Mammary epithelial cell (primary cell): Measurements from ENCODE around the gene SMARCA2.

ENCODE experiments used
- CTCF ChIP-seq, 2 donors: IDR thresholded peaks in 1 of 2; conservative IDR thresholded peaks in 1 of 2; 2 replicates each; pipeline ENCODE4 v1.5.1; 2011 to 2012; ENCODE audit warnings: inconsistent platforms in 2 of 2, low read length in 2 of 2, mild to moderate bottlenecking in 2 of 2, control low read depth in 1 of 2, low read depth in 1 of 2; ENCODE audit not compliant: insufficient read depth in 1 of 2; ENCODE audit errors: extremely low read depth in 1 of 2
- EZH2 ChIP-seq: IDR thresholded peaks from 2 replicates; pipeline ENCODE4 v1.6.1; 2012; ENCODE audit warnings: low read length, inconsistent platforms, borderline replicate concordance

GRCh38 chr9:2191609-2191972 lies 176.4 kb downstream of the SMARCA2 start:
- TF ChIP-seq CTCF (conservative IDR thresholded peaks at IDR 0.05 in 1 of 2, IDR thresholded peaks at IDR 0.05 in 1 of 2; ENCODE audit: extremely low read depth in 1 of 2, insufficient read depth in 1 of 2, low read depth in 1 of 2, low read length in 2 of 2) (no peak), EZH2 (no peak)
